ENCODE measurements around the gene RFFL.

The RFFL gene

DNA sequence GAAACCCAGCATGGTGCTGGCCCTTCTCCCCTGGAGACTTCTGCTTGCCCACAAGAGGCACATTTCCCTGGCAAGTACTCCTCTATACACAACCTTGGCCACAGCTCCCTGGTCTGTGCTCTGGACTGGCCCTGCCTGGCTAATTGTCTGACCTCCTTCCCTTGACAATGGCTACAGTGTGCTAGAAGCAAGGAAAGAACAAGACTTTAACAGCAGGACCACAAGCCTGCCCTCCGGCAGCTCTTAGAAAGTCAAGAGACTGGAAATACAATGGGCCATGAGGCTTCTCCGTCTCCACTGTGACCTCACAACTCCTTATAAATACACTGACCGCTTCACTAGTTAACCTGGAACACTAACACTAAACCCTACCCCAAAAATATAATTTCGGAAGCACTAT is 46.5 kb downstream of the RFFL start:
- Histone ChIP-seq H2AFZ (ENCODE audit: low read depth, low read length) (no peak overlapping the region), H3K79me2 (ENCODE audit: low read length) (no peaks in the 10 kb centered on the region), H3K9ac (ENCODE audit: low read length) (no peak overlapping the region), H3K27me3 (ENCODE audit: low read depth, low read length) (no peaks in the 10 kb centered on the region), H3K27ac (ENCODE audit: low read length) (no peak overlapping the region), H3K36me3 (replicated peaks; ENCODE audit: low read depth, low read length) (peaks cover 55% of the 10 kb centered on the region), H3K4me2 (ENCODE audit: low read length) (no peak overlapping the region), H3K9me3 (ENCODE audit: insufficient read depth, low read length) (no peaks in the 10 kb centered on the region), H4K20me1 (ENCODE audit: insufficient read depth, low read length) (no peaks in the 10 kb centered on the region), H3K4me3 (ENCODE audit: low read length) (no peak overlapping the region), H3K4me1 (ENCODE audit: low read length) (no peaks in the 10 kb centered on the region)
- no peak for TF ChIP-seq EZH2phosphoT487 (IDR thresholded peaks at IDR 0.05; ENCODE audit: low read depth)
- TF ChIP-seq, protein P1, sequence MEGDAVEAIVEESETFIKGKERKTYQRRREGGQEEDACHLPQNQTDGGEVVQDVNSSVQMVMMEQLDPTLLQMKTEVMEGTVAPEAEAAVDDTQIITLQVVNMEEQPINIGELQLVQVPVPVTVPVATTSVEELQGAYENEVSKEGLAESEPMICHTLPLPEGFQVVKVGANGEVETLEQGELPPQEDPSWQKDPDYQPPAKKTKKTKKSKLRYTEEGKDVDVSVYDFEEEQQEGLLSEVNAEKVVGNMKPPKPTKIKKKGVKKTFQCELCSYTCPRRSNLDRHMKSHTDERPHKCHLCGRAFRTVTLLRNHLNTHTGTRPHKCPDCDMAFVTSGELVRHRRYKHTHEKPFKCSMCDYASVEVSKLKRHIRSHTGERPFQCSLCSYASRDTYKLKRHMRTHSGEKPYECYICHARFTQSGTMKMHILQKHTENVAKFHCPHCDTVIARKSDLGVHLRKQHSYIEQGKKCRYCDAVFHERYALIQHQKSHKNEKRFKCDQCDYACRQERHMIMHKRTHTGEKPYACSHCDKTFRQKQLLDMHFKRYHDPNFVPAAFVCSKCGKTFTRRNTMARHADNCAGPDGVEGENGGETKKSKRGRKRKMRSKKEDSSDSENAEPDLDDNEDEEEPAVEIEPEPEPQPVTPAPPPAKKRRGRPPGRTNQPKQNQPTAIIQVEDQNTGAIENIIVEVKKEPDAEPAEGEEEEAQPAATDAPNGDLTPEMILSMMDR (IDR thresholded peaks at IDR 0.05; ENCODE audit: low read depth, low read length): no peak

DNA sequence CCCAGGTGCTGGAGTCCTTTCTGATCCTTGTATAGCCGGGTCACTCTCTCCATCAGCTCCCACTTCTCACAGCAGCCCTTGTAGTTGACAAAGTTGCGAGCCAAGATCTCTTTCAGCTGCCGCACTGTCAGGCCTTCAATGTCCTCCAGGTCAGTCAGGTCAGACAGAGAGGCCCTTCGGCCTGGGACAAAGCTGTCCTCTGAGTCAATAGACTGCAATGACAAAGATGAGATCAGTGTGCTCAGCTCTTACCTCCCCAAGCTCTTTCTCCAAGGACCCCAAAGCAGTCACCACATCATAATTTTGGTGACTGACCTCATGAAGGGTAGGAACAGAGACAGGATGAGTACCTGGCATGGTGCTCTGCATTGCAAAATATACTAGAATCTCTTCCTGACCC is 47.1 kb downstream of the RFFL start:
- TF ChIP-seq EZH2phosphoT487 (IDR thresholded peaks at IDR 0.05; ENCODE audit: low read depth): no peak
- TF ChIP-seq, protein P1 (IDR thresholded peaks at IDR 0.05; ENCODE audit: low read depth, low read length): no peak
- Histone ChIP-seq H3K4me2 (ENCODE audit: low read length) (no peak overlapping the region), H3K9ac (ENCODE audit: low read length) (no peak overlapping the region), H3K79me2 (ENCODE audit: low read length) (no peaks in the 10 kb centered on the region), H4K20me1 (ENCODE audit: insufficient read depth, low read length) (no peaks in the 10 kb centered on the region), H3K4me3 (ENCODE audit: low read length) (no peak overlapping the region), H2AFZ (ENCODE audit: low read depth, low read length) (no peak overlapping the region), H3K36me3 (replicated peaks; ENCODE audit: low read depth, low read length) (peaks cover 56% of the 10 kb centered on the region), H3K9me3 (ENCODE audit: insufficient read depth, low read length) (no peaks in the 10 kb centered on the region), H3K27ac (ENCODE audit: low read length) (no peak overlapping the region), H3K4me1 (ENCODE audit: low read length) (no peaks in the 10 kb centered on the region), H3K27me3 (ENCODE audit: low read depth, low read length) (no peaks in the 10 kb centered on the region)

DNA sequence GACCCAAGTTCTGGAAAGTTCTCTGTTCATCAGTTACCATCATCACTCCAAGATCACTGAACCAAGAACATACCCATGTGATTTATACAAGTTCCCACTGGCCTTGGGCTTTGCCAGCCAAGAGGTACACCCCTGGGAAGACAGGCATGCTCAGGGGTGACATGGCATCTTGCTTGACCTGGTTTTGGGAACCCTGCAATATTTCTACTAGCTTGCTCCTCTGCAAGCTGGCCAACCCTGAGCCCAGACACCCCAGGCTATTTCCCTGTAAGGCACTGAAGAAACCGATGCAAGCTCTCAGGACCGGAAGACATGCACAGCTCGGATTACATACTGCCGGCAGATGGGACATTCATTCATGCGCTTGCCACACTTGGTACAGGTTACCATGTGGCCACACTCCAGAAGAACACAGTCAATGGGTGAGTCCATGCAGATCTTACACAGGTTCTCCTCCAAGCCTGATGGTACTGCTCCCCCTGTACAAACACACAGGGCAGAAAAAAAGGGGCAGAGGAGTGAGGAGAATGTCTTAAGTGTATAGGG is 51.8 kb downstream of the RFFL start:
- no peak overlapping the region for H3K4me3 ChIP-seq (ENCODE audit: low read length)
- H3K9me3 ChIP-seq (ENCODE audit: insufficient read depth, low read length): no peaks in the 10 kb centered on the region
- no peak overlapping the region for H3K9ac ChIP-seq (ENCODE audit: low read length)
- H2AFZ ChIP-seq (ENCODE audit: low read depth, low read length): no peak overlapping the region
- H3K4me1 ChIP-seq (ENCODE audit: low read length): no peaks in the 10 kb centered on the region
- H3K27me3 ChIP-seq (ENCODE audit: low read depth, low read length): no peaks in the 10 kb centered on the region
- H3K4me2 ChIP-seq (ENCODE audit: low read length): no peak overlapping the region
- H4K20me1 ChIP-seq (ENCODE audit: insufficient read depth, low read length): no peaks in the 10 kb centered on the region
- no peak overlapping the region for H3K27ac ChIP-seq (ENCODE audit: low read length)
- H3K36me3 ChIP-seq (replicated peaks; ENCODE audit: low read depth, low read length): peaks cover 64% of the 10 kb centered on the region
- H3K79me2 ChIP-seq (ENCODE audit: low read length): no peaks in the 10 kb centered on the region
- TF ChIP-seq, protein P1 (IDR thresholded peaks at IDR 0.05; ENCODE audit: low read depth, low read length): no peak
- TF ChIP-seq EZH2phosphoT487 (IDR thresholded peaks at IDR 0.05; ENCODE audit: low read depth): no peak

DNA sequence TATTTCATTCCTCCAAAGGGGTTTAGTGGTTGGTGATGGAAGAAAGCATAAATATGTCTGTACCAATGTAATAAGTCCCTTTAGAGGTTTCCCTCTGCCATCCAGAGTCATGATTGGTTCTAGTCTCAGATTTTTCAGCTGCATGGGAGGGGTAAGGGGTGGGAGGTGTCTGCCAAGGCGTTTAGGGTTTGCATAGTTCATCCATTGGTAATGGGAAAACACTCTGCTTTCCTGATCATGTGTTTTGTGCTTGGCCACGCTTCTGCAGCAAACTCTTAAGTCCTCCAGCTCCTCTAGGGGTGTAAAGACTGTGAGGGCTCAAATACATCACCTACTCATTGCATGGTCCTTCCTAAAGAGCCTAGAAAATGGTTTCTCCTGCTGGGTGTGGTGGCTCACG is 53.4 kb downstream of the RFFL start:
- Histone ChIP-seq H3K79me2 (ENCODE audit: low read length) (no peaks in the 10 kb centered on the region), H3K27me3 (ENCODE audit: low read depth, low read length) (no peaks in the 10 kb centered on the region), H3K9me3 (ENCODE audit: insufficient read depth, low read length) (no peaks in the 10 kb centered on the region), H2AFZ (ENCODE audit: low read depth, low read length) (no peak overlapping the region), H3K36me3 (replicated peaks; ENCODE audit: low read depth, low read length) (peaks cover 50% of the 10 kb centered on the region), H3K4me3 (ENCODE audit: low read length) (no peak overlapping the region), H3K4me1 (ENCODE audit: low read length) (no peaks in the 10 kb centered on the region), H4K20me1 (ENCODE audit: insufficient read depth, low read length) (no peaks in the 10 kb centered on the region), H3K27ac (ENCODE audit: low read length) (no peak overlapping the region), H3K9ac (ENCODE audit: low read length) (no peak overlapping the region), H3K4me2 (ENCODE audit: low read length) (no peak overlapping the region)
- no peak for TF ChIP-seq EZH2phosphoT487 (IDR thresholded peaks at IDR 0.05; ENCODE audit: low read depth)

All from OCI-LY3 (cell line).